AG10803 (cell line): ENCODE measurements around the gene HCLS1.

Source experiments
- DNase-seq: peaks from one replicate; pipeline ENCODE4 v3.0.0; 2010; ENCODE audit warnings: low read depth
- H3K4me3 ChIP-seq: 2 replicates; pipeline ENCODE4 v1.5.1; 2011; ENCODE audit warnings: mild to moderate bottlenecking, low read length, control low read depth
- TF ChIP-seq, protein P1 (sequence below): conservative IDR thresholded peaks from 2 replicates; pipeline ENCODE4 v1.5.1; 2011; ENCODE audit warnings: mild to moderate bottlenecking, low read length, control low read depth, inconsistent platforms

HCLS1 gene, protein sequence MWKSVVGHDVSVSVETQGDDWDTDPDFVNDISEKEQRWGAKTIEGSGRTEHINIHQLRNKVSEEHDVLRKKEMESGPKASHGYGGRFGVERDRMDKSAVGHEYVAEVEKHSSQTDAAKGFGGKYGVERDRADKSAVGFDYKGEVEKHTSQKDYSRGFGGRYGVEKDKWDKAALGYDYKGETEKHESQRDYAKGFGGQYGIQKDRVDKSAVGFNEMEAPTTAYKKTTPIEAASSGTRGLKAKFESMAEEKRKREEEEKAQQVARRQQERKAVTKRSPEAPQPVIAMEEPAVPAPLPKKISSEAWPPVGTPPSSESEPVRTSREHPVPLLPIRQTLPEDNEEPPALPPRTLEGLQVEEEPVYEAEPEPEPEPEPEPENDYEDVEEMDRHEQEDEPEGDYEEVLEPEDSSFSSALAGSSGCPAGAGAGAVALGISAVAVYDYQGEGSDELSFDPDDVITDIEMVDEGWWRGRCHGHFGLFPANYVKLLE

DNA sequence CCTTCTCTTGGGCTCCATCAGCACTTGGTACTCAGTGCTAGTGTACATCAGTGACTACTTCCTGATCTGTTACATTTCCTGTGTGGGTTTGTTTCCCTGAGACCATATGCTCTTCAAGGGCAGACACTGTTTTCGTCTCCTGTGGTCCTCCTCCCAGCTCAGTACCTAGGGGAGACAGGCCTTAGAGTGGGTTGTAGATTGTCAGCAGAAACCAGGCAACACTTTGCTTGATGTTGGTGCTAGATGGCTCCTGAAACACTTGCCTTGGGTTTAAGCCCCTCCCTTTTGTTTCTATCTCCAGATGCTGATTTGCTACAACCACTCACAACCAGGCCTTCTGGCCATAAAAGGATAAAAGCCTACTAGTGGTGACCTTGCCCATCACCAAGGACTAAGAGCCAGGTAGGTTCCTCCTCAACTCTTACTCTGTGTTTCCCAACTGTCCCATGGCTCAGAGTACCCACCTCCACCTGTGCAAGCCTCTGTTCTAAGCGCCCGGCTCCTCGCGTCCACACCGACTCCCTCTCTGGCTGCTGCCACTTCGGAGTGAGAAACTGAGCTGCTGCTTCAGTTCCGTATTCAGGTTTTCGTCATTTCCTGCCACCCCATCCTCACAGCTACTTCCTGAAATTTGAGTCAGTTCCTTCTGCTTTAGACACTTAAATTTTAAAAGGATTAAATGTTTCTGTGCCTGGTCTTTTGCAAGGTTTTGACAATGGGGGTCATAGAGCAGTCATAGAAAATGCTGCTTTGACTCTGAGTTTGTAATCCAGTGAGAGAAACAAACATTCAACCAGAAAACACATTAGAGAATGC lies at the start of gene HCLS1:
Gene HCLS1 (minus strand): TSS at position 548 of the 816 bp plus-strand sequence. CDS start 2,556 bp downstream, outside the sequence.
- no peak for DNase-seq
- TF ChIP-seq, protein P1, sequence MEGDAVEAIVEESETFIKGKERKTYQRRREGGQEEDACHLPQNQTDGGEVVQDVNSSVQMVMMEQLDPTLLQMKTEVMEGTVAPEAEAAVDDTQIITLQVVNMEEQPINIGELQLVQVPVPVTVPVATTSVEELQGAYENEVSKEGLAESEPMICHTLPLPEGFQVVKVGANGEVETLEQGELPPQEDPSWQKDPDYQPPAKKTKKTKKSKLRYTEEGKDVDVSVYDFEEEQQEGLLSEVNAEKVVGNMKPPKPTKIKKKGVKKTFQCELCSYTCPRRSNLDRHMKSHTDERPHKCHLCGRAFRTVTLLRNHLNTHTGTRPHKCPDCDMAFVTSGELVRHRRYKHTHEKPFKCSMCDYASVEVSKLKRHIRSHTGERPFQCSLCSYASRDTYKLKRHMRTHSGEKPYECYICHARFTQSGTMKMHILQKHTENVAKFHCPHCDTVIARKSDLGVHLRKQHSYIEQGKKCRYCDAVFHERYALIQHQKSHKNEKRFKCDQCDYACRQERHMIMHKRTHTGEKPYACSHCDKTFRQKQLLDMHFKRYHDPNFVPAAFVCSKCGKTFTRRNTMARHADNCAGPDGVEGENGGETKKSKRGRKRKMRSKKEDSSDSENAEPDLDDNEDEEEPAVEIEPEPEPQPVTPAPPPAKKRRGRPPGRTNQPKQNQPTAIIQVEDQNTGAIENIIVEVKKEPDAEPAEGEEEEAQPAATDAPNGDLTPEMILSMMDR, result no peak
- H3K4me3 ChIP-seq, result peak within 1 kb of the TSS; percentile 7; the same call in 1 of the 2 replicates

DNA sequence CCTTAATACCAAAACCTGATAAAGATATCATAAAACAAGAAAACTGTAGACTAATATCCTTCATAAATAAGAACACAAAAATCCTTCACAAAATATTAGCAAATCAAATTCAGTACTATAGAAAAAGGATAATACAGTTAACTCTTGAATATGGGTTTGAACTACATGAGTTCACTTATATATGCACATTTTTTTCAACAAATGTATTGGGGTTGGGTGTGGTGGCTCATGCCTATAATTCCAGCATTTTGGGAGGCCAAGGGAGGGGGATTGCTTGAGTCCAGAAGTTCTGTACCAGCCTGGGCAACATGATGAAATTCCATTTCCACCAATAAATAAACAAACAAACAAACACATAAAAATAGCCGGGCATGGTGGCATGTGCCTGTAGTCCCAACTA lies 49.6 kb upstream of the HCLS1 start:
- DNase-seq, result no peak
- no peak overlapping the region for H3K4me3 ChIP-seq
- TF ChIP-seq, protein P1, result no peak

DNA sequence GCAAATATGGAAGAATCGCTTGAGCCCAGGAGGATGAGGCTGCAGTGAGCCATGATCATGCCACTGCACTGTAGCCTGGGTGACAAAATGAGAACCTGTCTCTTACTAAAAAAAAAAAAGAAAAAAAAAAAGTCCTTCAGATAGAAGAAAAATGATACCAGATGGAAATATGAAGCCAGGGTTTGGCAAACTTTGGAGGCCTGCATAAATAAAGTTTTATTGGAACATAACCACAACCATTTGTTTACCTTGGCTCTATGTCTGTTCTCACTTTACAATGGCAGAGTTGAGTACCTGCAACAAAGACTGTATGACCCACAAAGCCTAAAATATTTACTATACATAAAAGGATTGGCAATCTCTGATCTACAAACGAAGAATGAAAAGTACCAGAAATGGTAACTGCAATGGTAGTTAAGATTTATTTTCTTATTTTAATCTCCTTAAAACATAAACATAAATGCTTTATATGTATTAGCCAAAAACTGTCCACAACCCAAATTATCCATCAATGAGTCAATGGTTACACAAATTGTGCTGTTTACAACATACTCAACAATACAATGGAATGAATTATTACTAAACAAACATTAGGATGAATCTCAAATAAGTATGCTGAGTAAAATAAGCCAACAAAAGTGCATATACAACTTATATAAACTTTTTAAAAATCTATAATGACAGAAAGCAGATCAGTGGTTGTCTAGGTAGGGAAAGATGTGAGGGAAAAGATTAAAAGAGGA lies 47.0 kb upstream of the HCLS1 start:
- TF ChIP-seq, protein P1, result no peak
- DNase-seq, result no peak
- H3K4me3 ChIP-seq, result no peak overlapping the region

DNA sequence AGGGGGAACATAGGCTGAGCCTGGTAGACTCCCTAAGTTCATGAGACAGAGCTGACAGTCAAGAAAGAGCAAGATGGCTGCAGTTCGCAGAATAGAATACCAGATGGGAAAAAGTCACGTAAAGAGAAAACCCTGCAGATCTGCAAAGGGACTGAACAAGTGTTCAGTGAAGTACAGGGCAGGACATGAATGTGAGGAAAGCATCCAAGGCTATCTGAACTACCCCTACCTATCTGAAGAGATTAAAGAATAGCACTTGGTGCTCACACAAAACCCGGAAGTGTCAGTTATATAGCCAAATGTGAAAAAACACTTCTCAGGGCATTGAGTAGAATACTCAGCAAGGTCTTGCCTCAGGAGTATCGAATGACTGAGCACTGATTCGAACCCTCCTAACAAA lies 44.8 kb upstream of the HCLS1 start:
- no peak overlapping the region for H3K4me3 ChIP-seq
- no peak for DNase-seq
- TF ChIP-seq, protein P1, result no peak

DNA sequence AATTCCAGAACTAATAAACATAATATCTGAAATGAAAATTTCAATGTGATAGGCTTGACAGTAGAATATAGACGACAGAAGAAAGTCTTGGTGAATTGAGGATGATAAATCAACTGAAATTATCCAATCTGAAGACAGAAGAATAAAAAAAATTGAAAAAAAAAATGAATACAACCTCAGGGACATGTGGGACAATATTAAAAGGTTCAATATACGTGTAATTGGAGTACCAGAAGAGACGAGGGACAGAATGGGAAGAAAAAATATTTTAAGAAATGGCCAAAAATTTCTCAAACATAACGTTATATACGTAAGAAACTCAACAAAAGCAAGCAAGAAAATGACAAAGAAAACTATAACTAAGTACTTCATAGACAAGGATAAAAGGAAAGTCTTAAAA lies 43.3 kb upstream of the HCLS1 start:
- H3K4me3 ChIP-seq, result no peak overlapping the region
- DNase-seq, result no peak
- TF ChIP-seq, protein P1, result no peak

DNA sequence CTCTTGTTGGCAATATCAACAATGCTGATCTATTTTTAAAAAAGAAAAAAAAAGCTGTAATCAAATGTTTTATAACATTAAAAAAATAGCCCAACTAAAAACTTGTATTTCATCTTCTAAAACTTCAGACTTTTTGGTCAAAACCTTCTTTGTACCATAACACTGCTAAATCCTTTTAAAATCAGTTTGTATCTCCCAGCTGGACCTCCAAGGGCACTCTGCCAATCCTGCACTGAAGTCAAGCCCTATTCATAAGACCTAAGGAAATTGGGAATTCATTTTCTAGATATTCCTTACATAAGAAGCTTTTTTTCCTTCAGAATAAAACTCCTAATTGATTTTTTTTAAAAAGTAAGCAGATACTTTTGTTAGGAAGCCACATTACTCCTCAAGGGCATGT lies 38.2 kb upstream of the HCLS1 start:
- no peak overlapping the region for H3K4me3 ChIP-seq
- DNase-seq, result no peak
- TF ChIP-seq, protein P1, result no peak
